GM13976 (cell line): ENCODE results near the gene TMEM140.
"Not testable (repeated sequence)": the region's sequence is repeated elsewhere in the genome, so short reads cannot be mapped to it uniquely, and the experiment has no call there.

Experiments used
- DNase-seq: peaks from one replicate; pipeline ENCODE4 v3.0.0; 2012; ENCODE audit warnings: low spot score
- in situ Hi-C: fragments of 300-500 bp; cut with MboI; formaldehyde crosslinking; loops from one replicate; pipeline ENCODE4 v1.12.0; 2022; ENCODE audit warnings: low sequenced_read_pairs, mixed read lengths, inconsistent platforms; ENCODE audit not compliant: unreplicated experiment
- TF ChIP-seq, protein P1 (sequence below): IDR thresholded peaks from 2 replicates; pipeline ENCODE4 v1.5.1; 2012; ENCODE audit warnings: borderline replicate concordance, mild to moderate bottlenecking; ENCODE audit not compliant: insufficient read depth; ENCODE audit errors: extremely low read depth, missing control alignments, control extremely low read depth

TMEM140 gene

DNA sequence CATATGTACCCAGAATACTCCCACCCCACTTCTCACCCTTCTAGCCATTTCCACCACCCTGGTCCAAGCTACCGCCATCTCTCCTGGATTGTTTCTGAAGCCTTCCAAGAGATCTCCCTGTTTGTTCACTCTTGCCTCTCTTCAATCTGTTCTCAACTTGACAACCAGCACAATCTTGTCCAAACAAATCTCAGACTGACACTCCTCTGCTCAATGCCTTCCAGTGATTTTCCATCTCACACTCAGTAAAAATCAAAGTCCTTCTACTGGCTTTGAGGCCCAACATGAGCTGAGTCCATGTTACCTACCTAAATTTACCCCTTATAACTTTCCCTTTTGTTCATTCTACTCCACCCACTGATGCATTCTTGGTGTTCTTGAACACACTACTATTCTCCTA lies 33.2 kb upstream of the TMEM140 start:
- in situ Hi-C loops = no loop called here
- DNase-seq = no peak
- TF ChIP-seq, protein P1, sequence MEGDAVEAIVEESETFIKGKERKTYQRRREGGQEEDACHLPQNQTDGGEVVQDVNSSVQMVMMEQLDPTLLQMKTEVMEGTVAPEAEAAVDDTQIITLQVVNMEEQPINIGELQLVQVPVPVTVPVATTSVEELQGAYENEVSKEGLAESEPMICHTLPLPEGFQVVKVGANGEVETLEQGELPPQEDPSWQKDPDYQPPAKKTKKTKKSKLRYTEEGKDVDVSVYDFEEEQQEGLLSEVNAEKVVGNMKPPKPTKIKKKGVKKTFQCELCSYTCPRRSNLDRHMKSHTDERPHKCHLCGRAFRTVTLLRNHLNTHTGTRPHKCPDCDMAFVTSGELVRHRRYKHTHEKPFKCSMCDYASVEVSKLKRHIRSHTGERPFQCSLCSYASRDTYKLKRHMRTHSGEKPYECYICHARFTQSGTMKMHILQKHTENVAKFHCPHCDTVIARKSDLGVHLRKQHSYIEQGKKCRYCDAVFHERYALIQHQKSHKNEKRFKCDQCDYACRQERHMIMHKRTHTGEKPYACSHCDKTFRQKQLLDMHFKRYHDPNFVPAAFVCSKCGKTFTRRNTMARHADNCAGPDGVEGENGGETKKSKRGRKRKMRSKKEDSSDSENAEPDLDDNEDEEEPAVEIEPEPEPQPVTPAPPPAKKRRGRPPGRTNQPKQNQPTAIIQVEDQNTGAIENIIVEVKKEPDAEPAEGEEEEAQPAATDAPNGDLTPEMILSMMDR = no peak

DNA sequence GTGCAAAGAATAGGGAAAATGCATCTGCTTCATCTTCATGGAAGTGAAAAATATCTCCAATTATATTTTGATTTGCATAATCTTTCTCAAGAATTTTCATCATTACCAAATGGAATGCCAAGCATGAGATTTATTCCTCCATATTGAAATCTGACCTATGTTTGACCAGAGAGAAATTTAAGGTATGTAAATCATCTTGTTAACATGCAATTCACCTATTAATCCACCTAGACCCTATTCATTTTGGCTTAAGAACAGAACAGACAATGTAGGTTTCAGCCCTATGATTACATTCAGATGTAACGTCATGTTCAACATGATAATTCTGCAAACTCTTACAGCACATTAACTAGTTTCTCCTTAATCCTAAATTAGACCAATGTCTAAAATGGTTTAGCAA lies 30.8 kb upstream of the TMEM140 start:
- no peak for DNase-seq
- TF ChIP-seq, protein P1 = no peak
- in situ Hi-C loops = no loop called here

DNA sequence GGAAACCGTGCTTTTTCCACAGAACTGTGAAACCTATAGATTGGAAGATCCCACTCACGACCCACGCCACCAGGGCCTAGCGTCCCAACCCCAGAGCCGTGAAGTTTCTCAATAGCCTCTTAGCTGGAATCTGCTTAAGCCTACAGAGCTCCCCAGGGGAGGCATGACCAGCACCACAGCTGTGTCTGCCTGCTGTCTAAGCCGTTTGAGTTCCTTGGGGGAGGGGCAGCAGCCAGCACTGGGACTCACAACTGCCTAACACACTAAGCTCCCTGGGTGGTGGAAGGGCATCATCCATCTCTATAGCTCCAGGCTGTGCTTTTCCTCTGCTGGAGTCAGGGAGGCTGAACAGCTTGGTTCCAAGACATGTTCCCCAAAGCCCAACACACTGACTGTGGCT lies 26.0 kb upstream of the TMEM140 start:
- in situ Hi-C loops = no loop called here
- TF ChIP-seq, protein P1 = no peak
- DNase-seq = no peak

DNA sequence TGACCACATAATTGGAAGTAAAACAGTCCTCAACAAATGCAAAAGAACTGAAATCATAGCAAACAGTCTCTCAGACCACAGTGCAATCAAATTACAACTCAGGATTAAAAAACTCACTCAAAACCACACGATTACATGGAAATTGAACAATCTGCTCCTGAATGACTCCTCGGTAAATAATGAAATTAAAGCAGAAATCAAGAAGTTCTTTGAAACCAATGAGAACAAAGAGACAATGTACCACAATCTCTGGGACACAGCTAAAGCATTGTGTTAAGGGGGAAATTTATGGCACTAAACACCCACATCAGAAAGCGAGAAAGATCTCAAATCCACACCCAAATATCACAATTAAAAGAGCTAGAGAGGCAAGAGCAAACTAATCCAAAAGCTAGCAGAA lies 23.2 kb upstream of the TMEM140 start:
- DNase-seq = not testable (repeated sequence)

DNA sequence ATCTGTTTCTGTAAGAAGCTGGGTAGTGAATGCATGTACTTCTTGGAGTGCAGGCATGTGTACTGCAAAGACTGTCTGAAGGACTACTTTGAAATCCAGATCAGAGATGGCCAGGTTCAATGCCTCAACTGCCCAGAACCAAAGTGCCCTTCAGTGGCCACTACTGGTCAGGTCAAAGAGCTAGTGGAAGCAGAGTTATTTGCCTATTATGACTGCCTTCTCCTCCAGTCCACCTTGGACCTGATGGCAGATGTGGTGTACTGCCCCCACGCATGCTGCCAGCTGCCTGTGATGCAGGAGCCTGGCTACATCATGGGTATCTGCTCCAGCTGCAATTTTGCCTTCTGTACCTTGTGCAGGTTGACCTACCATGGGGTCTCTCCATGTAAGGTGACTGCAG lies 18.9 kb upstream of the TMEM140 start:
- TF ChIP-seq, protein P1 = no peak
- in situ Hi-C loops = no loop called here
- no peak for DNase-seq

More for the DNA sequence above, 23.2 kb upstream of the TMEM140 start:
- in situ Hi-C loops = not testable (repeated sequence)

DNA sequence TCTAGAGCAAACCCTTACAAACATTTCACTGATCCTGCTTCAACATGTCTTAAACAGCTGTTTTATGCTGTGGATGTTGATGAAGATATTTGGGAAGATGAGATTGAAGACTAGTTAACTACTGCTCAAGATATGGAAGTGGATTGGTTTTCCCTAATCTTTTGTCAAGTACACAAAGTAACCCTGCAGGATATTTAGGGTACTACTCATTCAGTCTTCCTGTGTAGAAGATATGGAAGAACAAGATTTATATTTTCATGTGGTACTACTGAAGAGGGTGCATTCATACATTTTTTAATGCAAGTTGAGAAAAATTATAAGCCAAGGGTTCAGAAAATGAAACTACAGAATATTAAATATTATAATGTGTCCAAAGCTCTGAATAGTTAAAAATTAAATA lies 18.3 kb upstream of the TMEM140 start:
- no peak for DNase-seq
- in situ Hi-C loops = no loop called here
- TF ChIP-seq, protein P1 = no peak

DNA sequence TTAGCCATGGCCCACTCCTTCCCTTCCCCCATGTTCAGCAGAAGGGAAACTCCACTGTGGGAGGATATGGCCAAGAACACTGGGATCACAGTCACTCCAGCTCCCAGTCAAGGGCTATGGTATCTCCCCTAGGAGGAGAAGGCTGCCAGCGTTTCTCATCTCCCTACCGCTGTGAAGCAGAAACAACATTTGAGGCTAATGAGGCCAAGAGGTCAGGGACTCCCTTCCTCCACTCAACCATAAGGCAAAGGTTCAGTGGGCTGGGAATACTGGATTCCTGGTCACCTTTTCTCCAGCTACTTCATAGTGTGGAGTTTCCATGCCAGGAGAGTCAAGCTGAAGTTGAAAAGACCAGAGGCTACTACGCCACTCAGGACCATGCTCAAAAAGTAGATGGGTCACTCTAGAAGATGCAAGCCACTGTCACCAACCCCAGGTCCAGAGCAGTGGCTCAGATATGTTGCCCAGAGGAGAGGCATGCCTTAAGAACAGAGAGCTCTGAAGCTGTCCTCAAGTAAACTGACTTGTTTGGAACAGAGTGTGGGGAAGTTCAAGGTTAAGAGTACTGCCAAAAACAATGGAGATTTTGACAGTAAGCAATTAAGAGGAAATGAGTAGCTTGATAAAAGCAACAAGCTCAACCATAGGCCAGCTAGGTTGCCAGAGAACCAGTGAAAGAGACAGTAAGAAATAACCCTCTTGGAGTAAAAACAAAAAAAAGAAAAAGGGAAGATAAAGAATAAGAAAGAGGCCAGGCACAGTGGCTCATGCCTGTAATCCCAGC lies 3.8 kb upstream of the TMEM140 start:
- in situ Hi-C loops = no loop called here
- DNase-seq = no peak
- TF ChIP-seq, protein P1 = no peak
